Measurements from ENCODE around the gene ZIC2. TPM values are rescaled to one million over a fixed set of nuclear protein-coding genes. Genes with fewer than 3 reads are reported as not detected.

Gene ZIC2
- total RNA-seq, 3 donors from 2014 or later (not counting 1 experiment from before 2014, with no cell fraction given): not detected

- TF ChIP-seq CTCF (IDR thresholded peaks at IDR 0.05): no peak
- Histone ChIP-seq H3K27ac (ENCODE audit: low read length) (no peak overlapping the region), H3K9me3 (ENCODE audit: control insufficient read depth, insufficient read depth, low read length) (peaks cover 11% of the 10 kb centered on the region), H3K4me1 (ENCODE audit: control insufficient read depth, insufficient read depth, low read length) (no peaks in the 10 kb centered on the region), H3K36me3 (ENCODE audit: control insufficient read depth, insufficient read depth, low read length) (no peaks in the 10 kb centered on the region), H3K27me3 (ENCODE audit: control insufficient read depth, insufficient read depth, low read length) (peaks cover 52% of the 10 kb centered on the region), H3K4me3 (ENCODE audit: low read length) (no peak overlapping the region)
- Mint-ChIP-seq H3K36me3 (peaks cover 23% of the 10 kb centered on the region), H3K27me3 (ENCODE audit: low read depth in 2 of 2) (peaks cover 68 to 69% of the 10 kb centered on the region in 2 donors), H3K27ac (no peak overlapping the region), H3K9me3 (peaks cover 0 to 6% of the 10 kb centered on the region in 2 donors), H3K4me3 (no peak overlapping the region), H3K4me1 (peaks cover 0 to 15% of the 10 kb centered on the region in 2 donors)
- 88% methylated on average over 9 of the region's 11 CpGs for WGBS (ENCODE audit: insufficient coverage)
- DNase-seq: no peak
- intact Hi-C loops (cut with micrococcal nuclease): loop anchor here (5.0 kb wide), 1 partner anchor 36 kb away; no protein-coding TSS in a partner anchor
- no peak for ATAC-seq
These were observed 16.7 kb downstream of the ZIC2 start for GRCh38 chr13:99998261-99998660.

- Histone ChIP-seq H3K4me3 (ENCODE audit: low read length) (no peak overlapping the region), H3K4me1 (ENCODE audit: control insufficient read depth, insufficient read depth, low read length) (no peaks in the 10 kb centered on the region), H3K27ac (ENCODE audit: low read length) (no peak overlapping the region), H3K36me3 (ENCODE audit: control insufficient read depth, insufficient read depth, low read length) (no peaks in the 10 kb centered on the region), H3K9me3 (ENCODE audit: control insufficient read depth, insufficient read depth, low read length) (no peaks in the 10 kb centered on the region), H3K27me3 (ENCODE audit: control insufficient read depth, insufficient read depth, low read length) (no peaks in the 10 kb centered on the region)
- Mint-ChIP-seq H3K4me1 (no peaks in the 10 kb centered on the region), H3K36me3 (no peaks in the 10 kb centered on the region), H3K4me3 (no peak overlapping the region), H3K27me3 (ENCODE audit: low read depth in 2 of 2) (peaks cover 23 to 34% of the 10 kb centered on the region in 2 donors), H3K9me3 (no peaks in the 10 kb centered on the region), H3K27ac (no peak overlapping the region)
- intact Hi-C loops (cut with micrococcal nuclease): no loop called here
- WGBS (ENCODE audit: insufficient coverage): no CpG with 5 or more reads among the region's 1 CpG
- ATAC-seq (no peak), DNase-seq (no peak)
- TF ChIP-seq CTCF (IDR thresholded peaks at IDR 0.05): no peak
These were observed 33.0 kb downstream of the ZIC2 start for GRCh38 chr13:100014621-100015020.

GRCh38 chr13:100019780-100020356, 38.3 kb downstream of the ZIC2 start:
- H3K4me1 Mint-ChIP-seq: no peaks in the 10 kb centered on the region
- H3K36me3 Mint-ChIP-seq: no peaks in the 10 kb centered on the region
- no peaks in the 10 kb centered on the region for H3K36me3 ChIP-seq (ENCODE audit: control insufficient read depth, insufficient read depth, low read length)
- intact Hi-C loops (cut with micrococcal nuclease): no loop called here
- no peak overlapping the region for H3K27ac ChIP-seq (ENCODE audit: low read length)
- no peaks in the 10 kb centered on the region for H3K9me3 Mint-ChIP-seq
- no peak for DNase-seq
- no peaks in the 10 kb centered on the region for H3K9me3 ChIP-seq (ENCODE audit: control insufficient read depth, insufficient read depth, low read length)
- H3K4me3 Mint-ChIP-seq: no peak overlapping the region
- H3K27me3 Mint-ChIP-seq (ENCODE audit: low read depth in 2 of 2): peaks cover 13% of the 10 kb centered on the region in 2 donors
- H3K27me3 ChIP-seq (ENCODE audit: control insufficient read depth, insufficient read depth, low read length): no peaks in the 10 kb centered on the region
- H3K4me3 ChIP-seq (ENCODE audit: low read length): no peak overlapping the region
- no peaks in the 10 kb centered on the region for H3K4me1 ChIP-seq (ENCODE audit: control insufficient read depth, insufficient read depth, low read length)
- TF ChIP-seq CTCF (IDR thresholded peaks at IDR 0.05): no peak
- ATAC-seq: no peak
- WGBS (ENCODE audit: insufficient coverage): 90% methylated on average over 3 of the region's 3 CpGs
- H3K27ac Mint-ChIP-seq: no peak overlapping the region

GRCh38 chr13:100022798-100023197, 41.2 kb downstream of the ZIC2 start:
- Mint-ChIP-seq H3K4me1 (no peaks in the 10 kb centered on the region), H3K9me3 (no peaks in the 10 kb centered on the region), H3K4me3 (no peak overlapping the region), H3K27ac (no peak overlapping the region), H3K36me3 (no peaks in the 10 kb centered on the region), H3K27me3 (ENCODE audit: low read depth in 2 of 2) (peaks cover 0 to 2% of the 10 kb centered on the region in 2 donors)
- DNase-seq (no peak), ATAC-seq (no peak)
- TF ChIP-seq CTCF (IDR thresholded peaks at IDR 0.05): no peak
- intact Hi-C loops (cut with micrococcal nuclease): no loop called here
- H3K9me3 ChIP-seq (ENCODE audit: control insufficient read depth, insufficient read depth, low read length): no peaks in the 10 kb centered on the region
- 75% methylated on average over 2 of the region's 3 CpGs for WGBS (ENCODE audit: insufficient coverage)
- no peak overlapping the region for H3K4me3 ChIP-seq (ENCODE audit: low read length)
- no peaks in the 10 kb centered on the region for H3K4me1 ChIP-seq (ENCODE audit: control insufficient read depth, insufficient read depth, low read length)
- H3K27ac ChIP-seq (ENCODE audit: low read length): no peak overlapping the region
- no peaks in the 10 kb centered on the region for H3K36me3 ChIP-seq (ENCODE audit: control insufficient read depth, insufficient read depth, low read length)
- H3K27me3 ChIP-seq (ENCODE audit: control insufficient read depth, insufficient read depth, low read length): no peaks in the 10 kb centered on the region

Measured in natural killer cell (primary cell).